22Rv1 (cell line): ENCODE results near the gene PTK6.

Experiments
- ZFX ChIP-seq: fragments of 450-650 bp; IDR thresholded peaks from 2 replicates; pipeline ENCODE4 v1.6.1; 2017; ENCODE audit warnings: antibody characterized with exemption, borderline replicate concordance
- TF ChIP-seq, protein P1 (sequence below): fragments of 450-650 bp; IDR thresholded peaks from 2 replicates; pipeline ENCODE4 v1.5.1; 2017; ENCODE audit warnings: mild to moderate bottlenecking

GRCh38 chr20:63536241-63536977 lies 767 bp downstream of the PTK6 start:
- TF ChIP-seq ZFX: no peak
- TF ChIP-seq, protein P1, sequence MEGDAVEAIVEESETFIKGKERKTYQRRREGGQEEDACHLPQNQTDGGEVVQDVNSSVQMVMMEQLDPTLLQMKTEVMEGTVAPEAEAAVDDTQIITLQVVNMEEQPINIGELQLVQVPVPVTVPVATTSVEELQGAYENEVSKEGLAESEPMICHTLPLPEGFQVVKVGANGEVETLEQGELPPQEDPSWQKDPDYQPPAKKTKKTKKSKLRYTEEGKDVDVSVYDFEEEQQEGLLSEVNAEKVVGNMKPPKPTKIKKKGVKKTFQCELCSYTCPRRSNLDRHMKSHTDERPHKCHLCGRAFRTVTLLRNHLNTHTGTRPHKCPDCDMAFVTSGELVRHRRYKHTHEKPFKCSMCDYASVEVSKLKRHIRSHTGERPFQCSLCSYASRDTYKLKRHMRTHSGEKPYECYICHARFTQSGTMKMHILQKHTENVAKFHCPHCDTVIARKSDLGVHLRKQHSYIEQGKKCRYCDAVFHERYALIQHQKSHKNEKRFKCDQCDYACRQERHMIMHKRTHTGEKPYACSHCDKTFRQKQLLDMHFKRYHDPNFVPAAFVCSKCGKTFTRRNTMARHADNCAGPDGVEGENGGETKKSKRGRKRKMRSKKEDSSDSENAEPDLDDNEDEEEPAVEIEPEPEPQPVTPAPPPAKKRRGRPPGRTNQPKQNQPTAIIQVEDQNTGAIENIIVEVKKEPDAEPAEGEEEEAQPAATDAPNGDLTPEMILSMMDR: no peak
